ENCODE data around the gene FKBP1A. TPM values are rescaled to one million over a fixed set of nuclear protein-coding genes. Genes with fewer than 3 reads are reported as not detected.
"Not testable (repeated sequence)": the region's sequence is repeated elsewhere in the genome, so short reads cannot be mapped to it uniquely, and the experiment has no call there.

Gene FKBP1A
- total RNA-seq, 2 donors from 2014 or later, result 259 to 309 TPM

GRCh38 chr20:1420066-1420465 is 27.2 kb upstream of the FKBP1A start:
- ATAC-seq (no peak), DNase-seq (no peak)
- intact Hi-C loops (cut with DNase I, micrococcal nuclease), result no loop called here

- no peak for ATAC-seq
- intact Hi-C loops (cut with DNase I, micrococcal nuclease), result no loop called here
Observed at GRCh38 chr20:1418350-1418749, 25.5 kb upstream of the FKBP1A start.

GRCh38 chr20:1417790-1418189 is 24.9 kb upstream of the FKBP1A start:
- intact Hi-C loops (cut with DNase I, micrococcal nuclease), result no loop called here
- DNase-seq, result no peak
- ATAC-seq, result no peak

More at GRCh38 chr20:1418350-1418749, 25.5 kb upstream of the FKBP1A start:
- DNase-seq, result no peak

GRCh38 chr20:1417273-1417672 is 24.4 kb upstream of the FKBP1A start:
- intact Hi-C loops (cut with DNase I, micrococcal nuclease), result no loop called here
- no peak for ATAC-seq
- DNase-seq, result no peak

GRCh38 chr20:1415667-1416468 is 23.0 kb upstream of the FKBP1A start:
- DNase-seq (no peak), ATAC-seq (peak; percentile 86)
- intact Hi-C loops (cut with DNase I, micrococcal nuclease), result no loop called here

- ATAC-seq (peak; percentile 74), DNase-seq (no peak)
- intact Hi-C loops (cut with DNase I, micrococcal nuclease), result no loop called here
Observed at GRCh38 chr20:1414982-1415381, 22.1 kb upstream of the FKBP1A start.

- ATAC-seq (peak; percentile 66), DNase-seq (no peak)
- intact Hi-C loops (cut with DNase I, micrococcal nuclease), result no loop called here
Observed at GRCh38 chr20:1405801-1406200, 12.9 kb upstream of the FKBP1A start.

- no peak for ATAC-seq
- no peak for DNase-seq
- intact Hi-C loops (cut with DNase I, micrococcal nuclease), result no loop called here
Observed at GRCh38 chr20:1403624-1404023, 10.8 kb upstream of the FKBP1A start.

GRCh38 chr20:1402149-1402548 is 9.3 kb upstream of the FKBP1A start:
- intact Hi-C loops (cut with DNase I, micrococcal nuclease), result no loop called here
- DNase-seq (no peak), ATAC-seq (no peak)

GRCh38 chr20:1401451-1401907 is 8.6 kb upstream of the FKBP1A start:
- DNase-seq (no peak), ATAC-seq (peak; percentile 3)
- intact Hi-C loops (cut with DNase I, micrococcal nuclease), result no loop called here

GRCh38 chr20:1399678-1400366 is 7.0 kb upstream of the FKBP1A start:
- intact Hi-C loops (cut with DNase I, micrococcal nuclease), result not testable (repeated sequence)
- ATAC-seq (peak; percentile 64), DNase-seq (peak in 1 of 2 donors; percentile 46)

GRCh38 chr20:1398185-1398584 is 5.3 kb upstream of the FKBP1A start:
- ATAC-seq, result peak; percentile 53
- DNase-seq; intact Hi-C loops (cut with DNase I, micrococcal nuclease): not testable (repeated sequence)

- intact Hi-C loops (cut with DNase I, micrococcal nuclease), result no loop called here
- DNase-seq (no peak), ATAC-seq (no peak)
Observed at GRCh38 chr20:1397710-1398109, 4.9 kb upstream of the FKBP1A start.

- intact Hi-C loops (cut with DNase I, micrococcal nuclease), result no loop called here
- ATAC-seq (no peak), DNase-seq (no peak)
Observed at GRCh38 chr20:1396702-1397101, 3.8 kb upstream of the FKBP1A start.

GRCh38 chr20:1396264-1396663 is 3.4 kb upstream of the FKBP1A start:
- ATAC-seq (no peak), DNase-seq (no peak)
- intact Hi-C loops (cut with DNase I, micrococcal nuclease), result no loop called here

- intact Hi-C loops (cut with DNase I, micrococcal nuclease), result loop anchor here in 1 of 2 donors (5.0 kb wide), 1 partner anchor 67 kb away; the partner anchor contains the start of gene SDCBP2
- no peak for ATAC-seq
- no peak for DNase-seq
Observed at GRCh38 chr20:1394686-1395085, 1.8 kb upstream of the FKBP1A start.

GRCh38 chr20:1393507-1393882 is 641 bp upstream of the FKBP1A start:
- no peak for DNase-seq
- ATAC-seq, result no peak
- intact Hi-C loops (cut with DNase I, micrococcal nuclease), result loop anchor here in 1 of 2 donors (5.0 kb wide), 1 partner anchor 66 kb away; the partner anchor contains the start of gene SDCBP2

- intact Hi-C loops (cut with DNase I, micrococcal nuclease), result loop anchor here in 1 of 2 donors (5.0 kb wide), 1 partner anchor 65 kb away; the partner anchor contains the start of gene SDCBP2
- ATAC-seq (peak; percentile 50), DNase-seq (no peak)
Observed at GRCh38 chr20:1392443-1392692, 486 bp downstream of the FKBP1A start.

GRCh38 chr20:1391640-1392442 is 1.0 kb downstream of the FKBP1A start:
- ATAC-seq, result peak; percentile 20
- DNase-seq, result no peak
- intact Hi-C loops (cut with DNase I, micrococcal nuclease), result loop anchor here in 1 of 2 donors (5.0 kb wide), 1 partner anchor 65 kb away; the partner anchor contains the start of gene SDCBP2

Data from left colon (tissue), 2 donors.